H9 (cell line): ENCODE results near the gene CAPN3. TPM values are rescaled to one million over a fixed set of nuclear protein-coding genes. Genes with fewer than 3 reads are reported as not detected.

ENCODE experiments used
- DNase-seq: peaks from one replicate; pipeline ENCODE4 v3.0.0-alpha.2; 2017
- H2AFZ ChIP-seq: one replicate; pipeline ENCODE4 v1.6.1; 2013; ENCODE audit warnings: mild to moderate bottlenecking, low read length, control low read depth, moderate library complexity
- H2AK5ac ChIP-seq: 2 replicates; pipeline ENCODE4 v1.6.1; 2013; ENCODE audit warnings: low read length, control low read depth, mixed read lengths; ENCODE audit not compliant: insufficient read length
- H2BK120ac ChIP-seq: one replicate; pipeline ENCODE4 v1.6.1; 2013; ENCODE audit warnings: low read depth, mild to moderate bottlenecking, low read length, control low read depth, inconsistent platforms; ENCODE audit not compliant: poor library complexity, severe bottlenecking
- H2BK12ac ChIP-seq: 2 replicates; pipeline ENCODE4 v1.6.1; 2013; ENCODE audit warnings: low read length, control low read depth, mixed read lengths, low read depth; ENCODE audit not compliant: insufficient read length
- H2BK15ac ChIP-seq: 2 replicates; pipeline ENCODE4 v1.6.1; 2013; ENCODE audit warnings: low read depth, low read length, control low read depth
- H2BK20ac ChIP-seq: one replicate; pipeline ENCODE4 v1.6.1; 2013; ENCODE audit warnings: low read depth, mild to moderate bottlenecking, low read length, control low read depth, inconsistent platforms; ENCODE audit not compliant: poor library complexity, severe bottlenecking
- H2BK5ac ChIP-seq: 2 replicates; pipeline ENCODE4 v1.6.1; 2013; ENCODE audit warnings: low read length, control low read depth, mixed read lengths; ENCODE audit not compliant: insufficient read length
- H3K14ac ChIP-seq: 2 replicates; pipeline ENCODE4 v1.6.1; 2013; ENCODE audit warnings: low read length, control low read depth; ENCODE audit not compliant: insufficient read depth
- H3K18ac ChIP-seq: 2 replicates; pipeline ENCODE4 v1.6.1; 2013; ENCODE audit warnings: low read depth, mild to moderate bottlenecking, mixed read lengths, low read length, control low read depth; ENCODE audit not compliant: insufficient read length
- H3K23ac ChIP-seq: 2 replicates; pipeline ENCODE4 v1.6.1; 2013; ENCODE audit warnings: low read length, control low read depth, mixed read lengths, low read depth; ENCODE audit not compliant: insufficient read length
- H3K23me2 ChIP-seq: 2 replicates; pipeline ENCODE4 v1.6.1; 2013; ENCODE audit warnings: low read depth, mild to moderate bottlenecking, mixed read lengths, low read length, control low read depth; ENCODE audit not compliant: insufficient read length, poor library complexity, severe bottlenecking
- H3K27ac ChIP-seq: 2 replicates; pipeline ENCODE4 v1.5.1; 2013; ENCODE audit warnings: low read length, control low read depth, mixed read lengths, low read depth; ENCODE audit not compliant: insufficient read length
- H3K27me3 ChIP-seq: 2 replicates; pipeline ENCODE4 v1.6.1; 2013; ENCODE audit warnings: low read length, control low read depth, inconsistent platforms; ENCODE audit not compliant: insufficient read depth
- H3K4ac ChIP-seq: 2 replicates; pipeline ENCODE4 v1.6.1; 2013; ENCODE audit warnings: low read depth, mild to moderate bottlenecking, control low read depth, inconsistent platforms, low read length, moderate library complexity
- H3K4me1 ChIP-seq: 2 replicates; pipeline ENCODE4 v1.6.1; 2013; ENCODE audit warnings: low read length, control low read depth, inconsistent platforms; ENCODE audit not compliant: insufficient read depth
- H3K4me2 ChIP-seq: 2 replicates; pipeline ENCODE4 v1.6.1; 2013; ENCODE audit warnings: low read length, control low read depth, mixed read lengths; ENCODE audit not compliant: insufficient read length, insufficient read depth
- H3K56ac ChIP-seq: 2 replicates; pipeline ENCODE4 v1.6.1; 2013; ENCODE audit warnings: low read depth, mild to moderate bottlenecking, mixed read lengths, low read length, control low read depth; ENCODE audit not compliant: insufficient read length
- H3K79me1 ChIP-seq: 2 replicates; pipeline ENCODE4 v1.6.1; 2013; ENCODE audit warnings: low read depth, mild to moderate bottlenecking, moderate library complexity, low read length, control low read depth, inconsistent platforms; ENCODE audit not compliant: insufficient read depth, poor library complexity, severe bottlenecking
- H3K79me2 ChIP-seq: 2 replicates; pipeline ENCODE4 v1.6.1; 2013; ENCODE audit warnings: low read length, control low read depth, inconsistent platforms; ENCODE audit not compliant: insufficient read depth
- H3K9ac ChIP-seq: 2 replicates; pipeline ENCODE4 v1.6.1; 2013; ENCODE audit warnings: low read length, control low read depth, mixed read lengths; ENCODE audit not compliant: insufficient read length; ENCODE audit errors: extremely low read depth
- H3K9me3 ChIP-seq: one replicate; pipeline ENCODE4 v1.6.1; 2013; ENCODE audit warnings: low read depth, low read length, inconsistent platforms; ENCODE audit not compliant: control insufficient read depth
- H3T11ph ChIP-seq: one replicate; pipeline ENCODE4 v1.6.1; 2013; ENCODE audit warnings: mild to moderate bottlenecking, low read length, control low read depth, inconsistent platforms
- H4K20me1 ChIP-seq: one replicate; pipeline ENCODE4 v1.6.1; 2013; ENCODE audit not compliant: control insufficient read depth, insufficient read length, insufficient read depth
- H4K5ac ChIP-seq: 2 replicates; pipeline ENCODE4 v1.6.1; 2013; ENCODE audit warnings: low read depth, mild to moderate bottlenecking, mixed read lengths, low read length, control low read depth; ENCODE audit not compliant: insufficient read length
- H4K8ac ChIP-seq: replicated peaks from 2 replicates; pipeline ENCODE4 v1.6.1; 2013; ENCODE audit warnings: low read length, control low read depth, mixed read lengths, low read depth; ENCODE audit not compliant: insufficient read length
- H4K91ac ChIP-seq: 2 replicates; pipeline ENCODE4 v1.6.1; 2013; ENCODE audit warnings: low read depth, mild to moderate bottlenecking, moderate library complexity, mixed read lengths, low read length, control low read depth; ENCODE audit not compliant: insufficient read length
- H3K27ac Mint-ChIP-seq, 3 experiments: 2 replicates in 2 of 3; 3 replicates in 1 of 3; pipeline ENCODE4 v1.8.0; 2020 to 2021; ENCODE audit warnings: mixed read lengths in 3 of 3, mild to moderate bottlenecking in 1 of 3, moderate library complexity in 1 of 3
- H3K27me3 Mint-ChIP-seq: 2 replicates; pipeline ENCODE4 v1.8.0; 2021; ENCODE audit warnings: low read depth, mild to moderate bottlenecking, moderate library complexity, mixed read lengths
- H3K36me3 Mint-ChIP-seq, 3 experiments: 2 replicates in 2 of 3; 3 replicates in 1 of 3; pipeline ENCODE4 v1.8.0; 2020 to 2021; ENCODE audit warnings: low read depth in 3 of 3, mixed read lengths in 3 of 3; ENCODE audit not compliant: insufficient read depth in 1 of 3
- H3K4me1 Mint-ChIP-seq, 2 experiments: 2 replicates each; pipeline ENCODE4 v1.8.0; 2020; ENCODE audit warnings: mixed read lengths in 2 of 2
- H3K4me3 Mint-ChIP-seq, 2 experiments: 2 replicates in 1 of 2; 3 replicates in 1 of 2; pipeline ENCODE4 v1.8.0; 2020 to 2021; ENCODE audit warnings: mild to moderate bottlenecking in 2 of 2, mixed read lengths in 2 of 2, moderate library complexity in 1 of 2
- H3K9me3 Mint-ChIP-seq, 2 experiments: 2 replicates in 1 of 2; 3 replicates in 1 of 2; pipeline ENCODE4 v1.8.0; 2020; ENCODE audit warnings: mild to moderate bottlenecking in 2 of 2, mixed read lengths in 2 of 2, moderate library complexity in 1 of 2
- WGBS: extraction: QIAGEN DNeasy Blood & Tissue Kit; methylation state at CpG from one replicate; pipeline ENCODE4 v1.1.7; 2013; ENCODE audit warnings: missing lambda C conversion rate, low lambda C conversion rate, mixed read lengths; ENCODE audit not compliant: insufficient read length; ENCODE audit errors: extremely low coverage; 5-methylcytosine and 5-hydroxymethylcytosine counted together
- total RNA-seq: library from RNA; stranded (reverse); gene quantifications from 2 replicates; pipeline ENCODE4 v1.2.1, GENCODE V29; 2021
- TF ChIP-seq, protein P1 (sequence below): fragments of 200-600 bp; sonication (generic); conservative IDR thresholded peaks from 3 replicates; pipeline ENCODE4 v1.8.0; 2021; ENCODE audit warnings: antibody characterized with exemption, mild to moderate bottlenecking

The CAPN3 gene
- total RNA-seq, 1 experiment from 2014 or later = 0.31 TPM

DNA sequence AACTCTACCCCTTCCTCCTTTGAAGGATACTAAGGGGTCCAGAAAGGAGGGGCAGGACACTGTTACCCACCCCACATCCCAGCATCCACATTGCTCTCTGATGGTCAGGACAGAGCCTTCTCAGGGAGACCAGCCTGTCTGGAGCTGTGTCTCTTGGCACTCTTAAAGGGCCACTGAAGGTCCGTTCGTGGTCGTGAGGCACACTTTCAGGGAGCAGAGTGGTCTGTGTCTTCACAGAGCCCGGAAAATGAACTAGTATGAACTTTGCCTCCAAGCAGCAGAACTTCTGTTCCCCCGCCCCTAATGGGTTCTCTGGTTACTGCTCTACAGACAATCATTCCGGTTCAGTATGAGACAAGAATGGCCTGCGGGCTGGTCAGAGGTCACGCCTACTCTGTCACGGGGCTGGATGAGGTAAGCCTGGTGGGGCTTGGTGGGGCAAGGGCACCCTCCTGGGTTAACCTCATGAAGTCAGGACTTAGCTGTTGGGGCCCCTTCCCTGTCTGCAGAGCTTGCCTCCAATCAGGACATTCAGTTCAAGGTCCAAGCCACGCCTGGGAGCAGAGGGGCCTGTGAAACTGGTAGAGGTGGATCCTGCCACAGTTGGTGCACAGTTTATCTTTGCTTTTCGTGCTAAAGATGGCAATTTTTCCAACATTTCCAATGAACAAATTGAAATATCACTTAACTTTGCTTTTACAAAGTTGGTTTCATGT lies 33.2 kb downstream of the CAPN3 start:
- H3K4me3 Mint-ChIP-seq = no peak overlapping the region
- DNase-seq = no peak
- H2AK5ac ChIP-seq = no peak overlapping the region

More for the DNA sequence above, 33.2 kb downstream of the CAPN3 start:
- Histone ChIP-seq H3K23me2 (no peaks in the 10 kb centered on the region), H3K14ac (no peak overlapping the region), H2AFZ (no peak overlapping the region), H3K79me1 (no peaks in the 10 kb centered on the region), H4K8ac (no peak overlapping the region), H3K27me3 (no peaks in the 10 kb centered on the region; the same call in 1 of the 2 replicates), H3K23ac (no peak overlapping the region), H3K9me3 (no peaks in the 10 kb centered on the region), H3K27ac (no peak overlapping the region), H3K4ac (no peak overlapping the region), H3K9ac (no peak overlapping the region), H3K79me2 (no peaks in the 10 kb centered on the region), H2BK20ac (no peak overlapping the region), H3T11ph (no peak overlapping the region), H2BK5ac (no peak overlapping the region), H3K56ac (no peak overlapping the region), H2BK15ac (no peak overlapping the region), H4K91ac (no peak overlapping the region), H3K4me2 (no peak overlapping the region), H3K4me1 (no peaks in the 10 kb centered on the region), H3K18ac (no peak overlapping the region), H2BK12ac (no peak overlapping the region), H4K20me1 (no peaks in the 10 kb centered on the region), H4K5ac (no peak overlapping the region), H2BK120ac (no peak overlapping the region)
- WGBS = no CpG with 5 or more reads among the region's 11 CpGs
- Mint-ChIP-seq H3K4me1 (peaks cover 2 to 3% of the 10 kb centered on the region in 2 experiments; a peak in 2 of 4 replicates), H3K36me3 (no peaks in the 10 kb centered on the region; a peak in 1 of 7 replicates), H3K9me3 (no peaks in the 10 kb centered on the region), H3K27ac (no peak overlapping the region), H3K27me3 (no peaks in the 10 kb centered on the region; the same call in 1 of the 2 replicates)
- TF ChIP-seq, protein P1, sequence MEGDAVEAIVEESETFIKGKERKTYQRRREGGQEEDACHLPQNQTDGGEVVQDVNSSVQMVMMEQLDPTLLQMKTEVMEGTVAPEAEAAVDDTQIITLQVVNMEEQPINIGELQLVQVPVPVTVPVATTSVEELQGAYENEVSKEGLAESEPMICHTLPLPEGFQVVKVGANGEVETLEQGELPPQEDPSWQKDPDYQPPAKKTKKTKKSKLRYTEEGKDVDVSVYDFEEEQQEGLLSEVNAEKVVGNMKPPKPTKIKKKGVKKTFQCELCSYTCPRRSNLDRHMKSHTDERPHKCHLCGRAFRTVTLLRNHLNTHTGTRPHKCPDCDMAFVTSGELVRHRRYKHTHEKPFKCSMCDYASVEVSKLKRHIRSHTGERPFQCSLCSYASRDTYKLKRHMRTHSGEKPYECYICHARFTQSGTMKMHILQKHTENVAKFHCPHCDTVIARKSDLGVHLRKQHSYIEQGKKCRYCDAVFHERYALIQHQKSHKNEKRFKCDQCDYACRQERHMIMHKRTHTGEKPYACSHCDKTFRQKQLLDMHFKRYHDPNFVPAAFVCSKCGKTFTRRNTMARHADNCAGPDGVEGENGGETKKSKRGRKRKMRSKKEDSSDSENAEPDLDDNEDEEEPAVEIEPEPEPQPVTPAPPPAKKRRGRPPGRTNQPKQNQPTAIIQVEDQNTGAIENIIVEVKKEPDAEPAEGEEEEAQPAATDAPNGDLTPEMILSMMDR = no peak
